Heart right ventricle (tissue), 16 donors: ENCODE results near the gene NAB1. TPM values are rescaled to one million over a fixed set of nuclear protein-coding genes. Genes with fewer than 3 reads are reported as not detected.

Experiments used
- ATAC-seq, 8 donors: fragments of 200-7000 bp; cut with Tn5 transposase; one replicate each; pipeline ENCODE4 v1.9.1; 2020; ENCODE audit warnings: mild to moderate bottlenecking in 8 of 8, moderate library complexity in 8 of 8, moderate number of reproducible peaks in 1 of 8
- DNase-seq, 2 donors: peaks; one replicate each; pipeline ENCODE4 v3.0.0-alpha.2; 2020
- H3K27ac ChIP-seq, 10 donors: fragments of 200-600 bp; sonication (generic) in 2 of 10; one replicate each; pipeline versions ENCODE4 v1.5.0 to v1.8.0; 2020 to 2022; ENCODE audit warnings: mild to moderate bottlenecking in 3 of 10
- H3K27me3 ChIP-seq, 7 donors: fragments of 200-600 bp; one replicate each; pipeline ENCODE4 v1.8.0; 2021 to 2022; ENCODE audit warnings: mild to moderate bottlenecking in 2 of 7
- H3K36me3 ChIP-seq, 9 donors: fragments of 200-600 bp; sonication (generic) in 1 of 9; one replicate each; pipeline versions ENCODE4 v1.5.0 to v1.8.0; 2020 to 2022; ENCODE audit warnings: mild to moderate bottlenecking in 2 of 9
- H3K4me1 ChIP-seq, 9 donors: fragments of 200-600 bp; sonication (generic) in 1 of 9; one replicate each; pipeline versions ENCODE4 v1.5.0 to v1.8.0; 2020 to 2022; ENCODE audit warnings: mild to moderate bottlenecking in 4 of 9
- H3K4me3 ChIP-seq, 10 donors: fragments of 200-600 bp; sonication (generic) in 2 of 10; one replicate each; pipeline versions ENCODE4 v1.5.0 to v1.8.0; 2020 to 2022; ENCODE audit warnings: mild to moderate bottlenecking in 7 of 10, moderate library complexity in 2 of 10
- H3K9me3 ChIP-seq, 11 donors: fragments of 200-600 bp in 10 of 11; sonication (generic) in 2 of 11; one replicate each; pipeline versions ENCODE4 v1.5.0 to v1.8.0; 2013 to 2022; ENCODE audit warnings: mild to moderate bottlenecking in 2 of 11, control low read depth in 1 of 11, moderate library complexity in 1 of 11
- WGBS, 2 donors: extraction: QIAGEN DNeasy Blood & Tissue Kit; methylation state at CpG; one replicate each; pipeline ENCODE4 v1.1.7; 2013; ENCODE audit warnings: inconsistent platforms in 1 of 2; 5-methylcytosine and 5-hydroxymethylcytosine counted together
- intact Hi-C, 10 donors: fragments of 100-400 bp; cut with DNase I; formaldehyde crosslinking; loops; one replicate each; pipeline versions ENCODE4 v1.11.1 to v1.14.2; 2022
- polyA plus RNA-seq, 2 donors: library from polyadenylated mRNA; stranded (reverse); fragments of 200-250 nt; gene quantifications; one replicate each; pipeline ENCODE4 v1.2.3, GENCODE V29; 2013
- total RNA-seq, 10 donors: library from RNA; stranded (reverse); fragmentation: NEBNext Ultra II Directional in 3 of 10; extraction: Animal tissue kit (Norgen Biotek cat#: 25700) in 3 of 10; gene quantifications; one replicate each; pipeline versions ENCODE4 v1.2.1 to v1.2.4, GENCODE V29; 2021 to 2023
- TF ChIP-seq, protein P1 (sequence below), 9 donors: fragments of 200-600 bp; sonication (generic) in 2 of 9; IDR thresholded peaks; one replicate each; pipeline versions ENCODE4 v1.5.0 to v1.8.0; 2021 to 2022; ENCODE audit warnings: antibody characterized with exemption in 9 of 9, mild to moderate bottlenecking in 5 of 9, moderate library complexity in 1 of 9
- donor health status: Arrhythmogenic right ventricular cardiomyopathy.
- donor health status: ischemic (EF 13 %, LVEDD 7.1; RV severe dilation, severe dysfunction).
- donor health status: healthy with polysubstance abuse.
- donor health status: DM: no; HTN: yes; CAD: no.
- donor health status: DM: no; HTN: no; CAD: no.
- donor health status: ischemic (EF 25% LVEDD 6.9; RV normal size, moderate dysfunction).
- donor health status: ischemic (EF 25% LVEDD 5.7; RV mildly dilated, moderate dysfunction).
- donor health status: healthy.
- donor health status: DM: yes; HTN: yes; CAD: no.
- donor health status: Ischemic cardiomyopathy.
- donor health status: ischemic (EF 35%, LVEDD 5.7; RV mildly dilated, moderate dysfunction).
- donor health status: nonischemic (EF 11% LVEDD 7.7; RV severe dilation, severe dysfunction).
- donor health status: DM: yes; HTN: yes; CAD: no.
- donor health status: PGD.
- donor health status: ischemic (EF 29% LVEDD 5.4; RV normal size, mild dysfunction).
- donor health status: nonischemic (EF 23%, LVEDD 6.1; RV moderate dilation, normal function).

Gene NAB1
- total and polyA plus RNA-seq, 12 donors: 9.3 to 41.5 (median 27.1) TPM

DNA sequence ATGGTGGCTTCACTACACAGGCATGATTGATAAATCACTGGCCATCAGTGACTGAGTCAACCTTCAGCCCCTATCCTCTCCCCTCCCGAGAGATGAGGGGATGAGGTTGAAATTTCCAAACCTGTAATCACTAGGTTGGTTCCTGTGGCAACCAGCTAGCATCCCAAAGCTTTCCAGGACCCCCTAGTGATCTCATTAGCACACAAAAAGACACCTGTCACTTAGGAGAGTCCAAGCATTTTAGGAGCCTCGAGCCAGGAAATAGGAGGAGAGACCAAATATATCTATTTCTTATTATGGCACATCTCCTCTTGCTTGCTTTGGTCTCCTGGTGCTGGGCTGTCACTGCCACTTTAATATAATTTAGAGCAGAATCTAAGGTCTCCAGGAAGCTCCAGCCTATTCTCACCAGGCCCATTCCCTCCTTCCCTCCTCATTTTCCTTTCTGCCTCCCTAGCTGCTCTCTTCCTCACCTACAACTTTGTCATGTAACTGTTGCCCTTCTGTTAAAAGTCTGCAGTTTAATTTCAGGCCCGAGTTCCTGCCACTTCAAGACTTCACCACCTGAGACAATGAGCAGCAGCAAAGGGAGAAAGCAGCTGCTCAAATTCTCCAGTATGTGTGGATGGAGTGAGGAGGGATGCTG lies 33.2 kb upstream of the NAB1 start:
- Histone ChIP-seq H3K27me3 (no peaks in the 10 kb centered on the region), H3K4me3 (no peak overlapping the region), H3K36me3 (no peaks in the 10 kb centered on the region), H3K4me1 (no peaks in the 10 kb centered on the region), H3K9me3 (peaks cover 0 to 7% (median 0%) of the 10 kb centered on the region in 11 donors), H3K27ac (no peak overlapping the region)
- DNase-seq: no peak
- ATAC-seq: no peak
- TF ChIP-seq, protein P1, sequence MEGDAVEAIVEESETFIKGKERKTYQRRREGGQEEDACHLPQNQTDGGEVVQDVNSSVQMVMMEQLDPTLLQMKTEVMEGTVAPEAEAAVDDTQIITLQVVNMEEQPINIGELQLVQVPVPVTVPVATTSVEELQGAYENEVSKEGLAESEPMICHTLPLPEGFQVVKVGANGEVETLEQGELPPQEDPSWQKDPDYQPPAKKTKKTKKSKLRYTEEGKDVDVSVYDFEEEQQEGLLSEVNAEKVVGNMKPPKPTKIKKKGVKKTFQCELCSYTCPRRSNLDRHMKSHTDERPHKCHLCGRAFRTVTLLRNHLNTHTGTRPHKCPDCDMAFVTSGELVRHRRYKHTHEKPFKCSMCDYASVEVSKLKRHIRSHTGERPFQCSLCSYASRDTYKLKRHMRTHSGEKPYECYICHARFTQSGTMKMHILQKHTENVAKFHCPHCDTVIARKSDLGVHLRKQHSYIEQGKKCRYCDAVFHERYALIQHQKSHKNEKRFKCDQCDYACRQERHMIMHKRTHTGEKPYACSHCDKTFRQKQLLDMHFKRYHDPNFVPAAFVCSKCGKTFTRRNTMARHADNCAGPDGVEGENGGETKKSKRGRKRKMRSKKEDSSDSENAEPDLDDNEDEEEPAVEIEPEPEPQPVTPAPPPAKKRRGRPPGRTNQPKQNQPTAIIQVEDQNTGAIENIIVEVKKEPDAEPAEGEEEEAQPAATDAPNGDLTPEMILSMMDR (IDR thresholded peaks at IDR 0.05): no peak
- intact Hi-C loops: no loop called here
- 59 to 62% methylated on average over 3 of the region's 3 CpGs for WGBS, 2 donors

DNA sequence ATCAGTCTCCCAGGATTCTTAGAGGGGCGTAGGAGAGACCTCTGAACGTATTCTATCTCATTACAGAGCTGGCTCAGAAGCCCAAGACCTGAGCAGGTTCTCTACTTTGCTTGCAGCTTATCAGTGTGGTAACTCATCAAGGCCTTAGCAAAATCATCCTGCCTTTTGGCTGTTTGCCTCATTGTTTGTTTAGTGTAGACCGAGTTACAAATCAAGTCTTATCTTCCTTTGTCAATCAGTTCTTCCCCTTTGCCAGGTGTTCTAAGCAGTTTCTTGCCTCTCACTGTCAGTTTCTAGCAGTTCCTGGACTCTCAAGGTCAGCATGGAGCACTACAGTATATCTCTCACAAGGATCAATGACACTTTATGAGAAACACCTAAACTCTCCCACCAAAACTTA lies 30.9 kb upstream of the NAB1 start:
- Histone ChIP-seq H3K4me3 (no peak overlapping the region), H3K27me3 (no peaks in the 10 kb centered on the region), H3K27ac (no peak overlapping the region), H3K4me1 (no peaks in the 10 kb centered on the region), H3K36me3 (no peaks in the 10 kb centered on the region), H3K9me3 (peaks cover 0 to 5% (median 0%) of the 10 kb centered on the region in 11 donors)
- intact Hi-C loops: no loop called here
- ATAC-seq (no peak), DNase-seq (no peak)
- 76 to 81% methylated on average over 3 of the region's 3 CpGs for WGBS, 2 donors
- TF ChIP-seq, protein P1 (IDR thresholded peaks at IDR 0.05): no peak

DNA sequence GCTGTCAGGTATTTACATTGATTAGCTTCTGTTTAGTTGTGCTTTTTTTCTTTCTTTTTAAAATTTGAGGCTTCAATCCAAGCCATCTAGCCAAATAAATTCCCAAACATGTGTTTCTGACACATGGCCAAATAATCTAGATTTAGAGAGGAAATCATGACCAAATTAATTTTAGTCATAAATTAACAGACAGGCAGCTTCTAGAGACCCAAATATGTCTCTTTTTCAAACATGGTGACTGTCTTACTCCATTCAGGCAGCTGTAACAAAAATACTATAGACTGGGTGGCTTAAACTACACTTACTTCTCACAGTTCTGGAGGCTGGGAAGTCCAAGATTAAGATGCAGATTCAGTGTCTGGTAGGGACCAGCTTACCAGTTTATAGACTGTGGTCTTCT lies 23.2 kb upstream of the NAB1 start:
- intact Hi-C loops: loop anchor here in 2 of 10 donors (5.0 to 10.0 kb wide), 3 partner anchors 43 to 91 kb away; partner anchors contain the start of gene NEMP2 (in 1 of the 2)
- H3K4me3 ChIP-seq: no peak overlapping the region
- TF ChIP-seq, protein P1 (IDR thresholded peaks at IDR 0.05): no peak
- peaks cover 0 to 36% (median 18%) of the 10 kb centered on the region in 9 donors for H3K4me1 ChIP-seq
- H3K27me3 ChIP-seq: no peaks in the 10 kb centered on the region
- H3K36me3 ChIP-seq: no peaks in the 10 kb centered on the region
- DNase-seq (no peak), ATAC-seq (no peak)
- peak overlapping the region in 5 of 10 donors; percentile 32 to 89 (median 85) for H3K27ac ChIP-seq
- peaks cover 0 to 11% (median 0%) of the 10 kb centered on the region in 11 donors for H3K9me3 ChIP-seq

DNA sequence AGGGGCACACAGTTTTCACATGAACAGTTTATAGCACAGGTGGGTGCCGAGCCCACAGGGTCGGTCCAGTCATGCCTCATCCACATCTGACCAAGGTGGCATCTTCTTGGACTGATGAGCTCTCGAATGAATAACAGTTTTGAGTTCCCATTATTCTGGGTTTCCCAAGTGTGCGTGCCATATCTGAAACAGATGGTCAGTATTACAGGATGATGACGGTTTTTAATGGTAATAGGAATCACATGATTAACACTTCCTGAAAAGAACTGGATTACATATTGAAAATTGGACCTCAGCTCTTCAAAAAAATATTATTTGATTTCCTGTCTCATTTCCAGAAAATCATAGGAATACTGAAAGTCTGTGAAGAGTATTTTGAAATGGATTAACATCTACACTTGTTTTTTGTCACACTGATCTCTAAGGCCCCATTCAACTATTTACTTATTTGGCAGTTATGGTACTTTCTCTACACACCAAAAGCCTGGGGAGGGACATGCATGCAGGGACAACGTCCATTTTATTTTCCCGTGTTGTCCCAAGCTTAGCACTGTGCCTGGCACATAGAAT lies 22.2 kb upstream of the NAB1 start:
- H3K27ac ChIP-seq: peak overlapping the region in 9 of 10 donors; percentile 10 to 89 (median 78)
- 64 to 72% methylated on average over 7 of the region's 7 CpGs for WGBS, 2 donors
- no peaks in the 10 kb centered on the region for H3K36me3 ChIP-seq
- peaks cover 0 to 11% (median 0%) of the 10 kb centered on the region in 11 donors for H3K9me3 ChIP-seq
- H3K4me1 ChIP-seq: peaks cover 0 to 36% (median 18%) of the 10 kb centered on the region in 9 donors
- ATAC-seq (peak in 3 of 8 donors; percentile 9 to 46 (median 13)), DNase-seq (no peak)
- intact Hi-C loops: loop anchor here in 2 of 10 donors (5.0 to 10.0 kb wide), 3 partner anchors 44 to 92 kb away; partner anchors contain the start of gene NEMP2 (in 1 of the 2)
- TF ChIP-seq, protein P1 (IDR thresholded peaks at IDR 0.05): no peak
- peak overlapping the region in 1 of 10 donors; percentile 57 for H3K4me3 ChIP-seq
- H3K27me3 ChIP-seq: no peaks in the 10 kb centered on the region
